Ammon's horn (tissue), 1 donor: ENCODE data around the gene NUAK2.

Experiments
- DNase-seq: peaks from one replicate; pipeline ENCODE4 v3.0.0-alpha.2; 2016; ENCODE audit warnings: low spot score

Gene NUAK2

GRCh38 chr1:205256951-205257625 is 64.5 kb downstream of the NUAK2 start:
- no peak for DNase-seq

GRCh38 chr1:205255941-205256780 is 65.4 kb downstream of the NUAK2 start:
- DNase-seq, result peak; percentile 97
